HG02763 (cell line): Measurements from ENCODE around the gene RABGAP1L.
"Not testable (repeated sequence)": the region's sequence is repeated elsewhere in the genome, so short reads cannot be mapped to it uniquely, and the experiment has no call there.

Experiments
- ATAC-seq: cut with Tn5 transposase; IDR thresholded peaks from one replicate; pipeline ENCODE4 v1.9.1; 2021; ENCODE audit warnings: mild to moderate bottlenecking, moderate library complexity; ENCODE audit not compliant: unreplicated experiment

The RABGAP1L gene

DNA sequence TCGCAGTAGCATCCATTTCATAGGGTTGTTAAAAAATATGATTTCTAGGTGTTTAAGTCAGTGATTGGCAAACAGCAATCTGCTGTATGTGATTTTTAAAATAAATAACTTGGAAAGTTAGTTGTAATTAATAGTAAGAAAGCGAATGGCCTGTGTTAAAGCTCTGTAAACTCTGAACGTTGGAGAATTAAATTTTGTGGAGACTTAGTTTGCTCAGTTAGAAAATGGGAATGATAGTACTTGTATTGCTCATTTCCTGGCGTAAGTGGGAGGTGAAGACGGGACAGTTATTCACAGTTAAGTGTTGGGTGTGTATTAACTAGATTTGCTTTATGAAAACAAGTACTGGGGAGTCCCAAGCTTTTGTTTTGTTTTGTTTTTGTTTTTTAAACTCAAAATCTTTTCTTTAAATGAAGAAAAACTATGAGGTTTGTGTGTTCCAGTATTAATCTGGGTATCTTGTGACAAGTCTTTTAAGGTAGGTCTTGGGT is 841.4 kb downstream of the RABGAP1L start:
- ATAC-seq: no peak

DNA sequence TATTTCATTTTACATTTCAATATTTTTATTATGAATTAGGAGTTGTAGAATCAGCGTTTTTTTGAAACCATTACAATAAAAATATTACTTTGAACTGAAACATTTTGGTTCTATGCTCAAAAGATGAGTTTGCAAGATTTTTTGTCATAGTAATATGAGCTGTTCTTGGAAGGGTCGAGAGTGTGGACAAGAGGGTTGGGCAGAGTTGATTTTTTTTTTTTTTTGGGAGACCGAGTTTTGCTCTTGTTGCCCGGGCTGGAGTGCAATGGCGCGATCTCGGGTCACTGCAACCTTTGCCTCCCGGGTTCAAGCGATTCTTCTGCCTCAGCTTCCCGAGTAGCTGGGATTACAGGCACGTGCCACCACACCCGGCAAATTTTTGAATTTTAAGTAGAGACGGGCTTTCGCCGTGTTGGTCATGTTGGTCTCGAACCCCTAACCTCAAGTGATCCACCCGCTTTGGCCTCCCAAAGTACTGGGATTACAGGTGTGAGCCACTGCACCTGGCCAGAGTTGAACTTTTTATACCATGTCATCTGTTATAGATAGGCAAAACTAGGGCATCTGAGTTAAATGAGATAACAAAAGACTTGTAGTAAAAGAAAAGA is 843.7 kb downstream of the RABGAP1L start:
- ATAC-seq: no peak

DNA sequence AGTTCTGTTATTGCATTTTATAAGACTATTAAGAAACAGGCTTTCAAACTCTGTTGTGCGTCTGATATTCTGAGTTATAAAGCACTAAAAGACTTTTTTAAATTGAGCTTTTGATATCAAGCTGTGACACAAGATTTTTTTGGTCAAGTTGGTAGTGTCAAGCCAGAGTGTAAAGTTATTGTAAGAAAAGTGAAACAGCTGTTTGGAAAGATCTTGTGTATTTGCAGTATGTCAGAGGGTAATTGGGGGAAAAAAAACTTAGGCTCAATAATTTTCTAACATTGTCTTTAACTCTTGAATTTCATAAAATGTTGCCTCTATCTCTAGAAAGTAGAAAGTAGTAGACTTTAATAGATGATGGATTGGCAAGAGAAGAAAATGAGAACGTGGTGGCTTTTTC is 844.2 kb downstream of the RABGAP1L start:
- no peak for ATAC-seq

DNA sequence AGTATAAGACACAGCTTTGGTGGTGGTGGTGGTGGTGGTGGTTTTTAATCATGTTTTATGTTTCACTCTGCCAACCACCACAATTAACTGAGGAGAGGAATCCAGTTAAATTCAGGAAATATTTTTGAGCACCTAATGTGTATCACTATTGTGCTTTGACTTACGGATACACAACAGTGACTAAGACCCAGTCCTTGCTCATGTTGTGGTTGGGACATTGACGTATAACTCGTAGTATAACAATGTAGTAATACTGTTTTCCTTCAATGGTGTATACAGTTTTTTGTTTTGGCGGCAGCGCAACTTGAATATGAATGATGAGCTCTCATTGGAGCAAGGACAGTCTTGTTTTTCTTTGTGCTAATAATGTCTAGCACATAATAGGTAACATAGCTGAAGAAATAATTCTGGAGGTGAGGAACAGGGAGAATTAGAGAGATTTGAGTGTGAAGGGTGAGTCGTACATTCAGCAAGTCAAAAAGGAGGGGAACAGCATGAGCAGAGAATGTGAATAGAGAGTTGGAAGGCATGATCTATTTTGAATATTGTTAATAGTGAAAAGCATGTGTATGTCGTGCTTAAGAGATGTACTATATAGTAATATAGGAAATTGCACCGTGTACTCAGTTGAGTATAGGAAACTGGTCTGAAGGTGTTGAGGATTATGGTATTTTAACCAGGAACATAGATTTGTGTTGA is 845.9 kb downstream of the RABGAP1L start:
- no peak for ATAC-seq

DNA sequence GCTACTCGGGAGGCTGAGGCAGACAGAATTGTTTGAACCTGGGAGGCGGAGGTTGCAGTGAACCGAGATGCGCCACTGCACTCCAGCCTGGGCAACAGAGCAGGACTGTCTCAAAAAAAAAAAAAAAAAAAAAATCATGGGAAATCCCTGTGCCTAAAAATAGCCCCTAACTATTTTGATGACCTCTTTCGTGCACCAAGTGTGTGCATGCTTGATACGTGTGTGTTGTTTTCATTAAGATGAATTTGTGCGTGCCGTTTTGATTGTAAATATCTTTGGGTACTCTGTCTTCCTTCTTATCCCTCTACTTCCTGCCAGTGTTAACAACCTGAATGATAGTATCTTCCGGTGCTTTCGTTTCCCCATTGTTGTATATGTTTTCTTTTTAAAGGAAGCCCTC is 850.2 kb downstream of the RABGAP1L start:
- no peak for ATAC-seq

DNA sequence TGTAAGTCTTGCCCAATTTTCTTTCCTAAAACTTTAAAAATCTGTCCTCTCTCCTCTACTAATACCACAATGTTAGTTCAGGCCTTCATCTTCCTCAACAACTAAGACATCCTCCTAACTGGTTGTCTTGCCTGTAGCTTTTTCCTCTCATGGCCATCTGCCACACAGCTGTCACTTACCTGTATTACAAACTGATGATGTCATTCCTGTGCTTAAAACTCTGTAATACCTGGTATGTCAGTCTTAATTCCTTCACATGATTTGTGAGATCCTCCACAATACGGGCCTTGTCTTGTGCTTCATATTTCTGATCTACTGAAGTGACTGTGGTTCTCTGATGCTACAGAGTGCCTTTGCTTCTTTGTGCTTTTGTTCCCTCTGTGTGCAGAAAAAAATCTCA is 854.1 kb downstream of the RABGAP1L start:
- no peak for ATAC-seq

DNA sequence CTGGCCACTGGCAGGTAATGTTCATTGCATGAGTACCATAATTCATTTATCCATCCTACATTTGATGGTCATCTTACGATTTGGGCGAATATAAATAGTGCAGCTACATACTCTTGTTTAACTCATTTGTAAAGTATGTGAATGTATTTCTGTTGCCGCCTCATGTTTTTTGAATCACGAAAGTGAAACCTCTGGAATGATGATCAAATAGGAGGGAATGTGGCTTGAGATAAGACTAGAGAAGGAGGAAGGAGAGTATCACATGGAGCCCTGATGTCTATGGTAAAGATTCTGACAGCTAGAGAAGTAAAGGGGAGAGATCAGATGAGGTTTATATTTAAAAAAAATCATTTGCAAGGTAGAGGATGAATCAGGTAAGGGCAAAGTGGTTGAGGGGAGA is 855.9 kb downstream of the RABGAP1L start:
- no peak for ATAC-seq

DNA sequence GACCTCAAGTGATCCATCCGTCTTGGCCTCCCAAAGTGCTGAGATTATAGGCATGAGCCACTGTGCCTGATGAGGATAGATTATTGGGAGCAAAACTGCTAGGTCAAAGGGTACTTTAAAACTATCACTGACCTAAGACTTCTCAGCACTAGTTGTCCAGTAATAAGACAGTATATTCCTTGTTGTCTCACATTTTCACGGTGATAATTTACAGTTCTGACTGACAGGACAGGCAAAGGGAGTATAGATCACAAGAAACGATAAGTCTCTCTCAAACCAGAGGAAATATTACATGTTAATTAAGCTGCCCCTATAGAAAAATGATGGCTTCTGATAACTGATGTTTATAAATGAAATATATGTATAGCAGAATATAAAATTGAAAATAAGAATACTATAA is 860.2 kb downstream of the RABGAP1L start:
- ATAC-seq: no peak

DNA sequence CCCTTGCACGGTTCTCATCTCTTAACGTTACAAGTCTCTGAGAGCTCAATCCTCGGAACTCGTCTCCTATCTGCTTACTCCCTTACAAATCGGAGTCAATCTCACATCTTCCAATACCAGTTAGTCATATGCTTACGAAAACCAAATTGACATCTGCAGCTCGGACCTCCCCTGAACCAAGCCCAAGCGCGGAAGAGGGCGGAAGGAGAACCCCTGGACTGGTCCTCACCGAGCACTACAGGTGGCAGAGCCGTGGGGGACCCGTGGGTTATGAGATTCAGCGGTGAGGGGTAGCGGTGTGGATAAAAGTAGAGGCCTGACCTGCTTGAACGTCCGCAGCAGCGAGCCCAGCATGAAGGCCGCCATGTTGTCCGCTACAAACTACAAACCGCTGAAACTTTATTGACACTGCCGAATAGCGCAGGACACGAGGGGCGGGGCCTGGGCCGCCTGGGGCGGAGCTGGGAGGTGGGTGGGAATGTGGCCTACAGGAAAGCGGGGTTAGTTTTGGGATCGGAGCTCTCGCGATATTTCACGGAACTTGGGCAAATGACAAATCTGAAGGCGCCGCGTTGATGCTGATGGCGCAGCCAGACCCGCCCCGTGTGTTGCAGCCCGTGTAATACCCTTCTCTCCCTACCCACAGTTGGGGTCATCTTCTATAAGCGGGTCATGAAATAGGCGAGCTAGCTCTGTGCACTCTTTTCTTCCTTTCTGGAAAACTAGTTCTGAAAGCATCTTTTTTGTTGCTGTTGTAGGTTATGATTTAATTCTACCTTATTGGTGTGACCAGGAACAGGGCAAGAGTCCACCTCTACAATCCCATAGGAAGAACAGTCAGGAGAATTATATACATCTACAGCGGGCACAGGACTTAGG is 864.0 kb downstream of the RABGAP1L start, which contains the start of gene MRPS14:
Gene MRPS14, minus strand, starts transcription at position 383 of the 879 bp plus-strand sequence. Its CDS starts 17 bp downstream, at position 366.
- ATAC-seq: peak; percentile 92

DNA sequence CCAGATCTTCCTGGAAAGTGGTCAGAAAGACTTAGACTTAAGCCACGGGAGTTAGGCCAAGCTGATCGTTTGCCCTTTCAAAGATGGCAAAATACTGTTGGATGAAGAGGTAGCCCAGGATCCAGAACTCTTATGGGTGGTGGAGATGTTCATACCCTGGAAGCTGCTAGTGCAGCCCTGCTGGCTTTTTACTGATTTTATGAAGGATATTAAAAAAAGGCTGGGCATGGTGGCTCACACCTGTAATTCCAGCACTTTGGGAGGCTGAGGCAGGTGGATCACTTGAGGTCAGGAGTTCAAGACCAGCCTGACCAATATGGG is 864.6 kb downstream of the RABGAP1L start:
- not testable (repeated sequence) for ATAC-seq

DNA sequence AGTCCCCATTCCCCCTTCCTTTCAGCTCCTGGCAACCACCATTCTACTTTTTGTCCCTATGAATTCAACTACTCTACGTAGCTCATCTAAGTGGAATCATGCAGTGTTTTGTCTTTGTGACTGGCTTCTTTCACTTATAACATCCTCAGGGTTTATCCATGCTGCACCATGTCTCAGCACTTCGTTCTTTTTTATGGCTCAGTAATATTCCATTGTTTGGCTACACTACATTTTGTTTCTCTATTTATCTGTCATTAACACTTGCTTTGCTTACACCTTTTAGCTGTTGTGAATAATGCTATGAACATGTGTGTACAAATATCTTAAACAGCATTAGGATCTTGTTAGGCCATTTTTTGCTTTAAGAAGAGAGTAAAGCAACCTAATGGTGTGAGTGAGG is 865.5 kb downstream of the RABGAP1L start:
- ATAC-seq: no peak

DNA sequence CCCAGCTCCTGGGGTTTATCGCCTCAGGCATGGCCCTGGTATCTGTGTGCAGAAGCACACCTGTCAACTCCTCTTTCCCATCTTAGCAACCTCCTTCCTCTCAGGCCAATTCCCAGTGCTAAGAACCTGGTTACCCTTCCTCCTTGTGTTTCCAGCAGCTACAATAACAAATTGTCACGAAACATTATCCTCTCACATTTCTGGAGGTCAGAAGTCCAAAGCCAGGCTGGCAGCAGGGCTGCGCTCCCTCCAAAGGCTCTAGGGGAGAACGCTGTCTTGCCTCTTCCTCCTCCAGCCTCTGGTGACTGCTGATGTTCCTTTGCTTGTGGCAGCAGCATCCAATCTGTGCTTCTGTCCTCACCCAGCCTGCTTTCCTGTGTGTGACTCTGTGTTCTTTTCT is 874.6 kb downstream of the RABGAP1L start:
- ATAC-seq: no peak

DNA sequence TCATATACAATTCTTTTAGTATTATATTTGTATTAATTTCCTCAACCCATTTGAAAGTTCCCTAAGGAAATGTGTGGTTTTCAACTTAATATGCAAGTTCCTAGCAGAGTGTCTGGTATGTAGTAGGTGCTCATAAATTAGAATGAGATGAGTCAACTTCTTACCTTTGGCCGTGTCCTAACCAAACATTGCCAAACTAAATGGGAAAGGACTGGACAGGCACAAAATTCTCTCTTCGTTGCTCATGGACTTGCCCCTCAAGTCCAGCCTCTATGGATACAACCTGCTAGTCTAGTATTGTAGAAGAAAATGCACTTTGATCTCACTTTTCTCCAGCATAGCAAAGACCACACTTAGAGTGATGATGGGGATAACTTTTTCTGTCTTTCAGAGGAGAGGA is 875.5 kb downstream of the RABGAP1L start:
- ATAC-seq: no peak

DNA sequence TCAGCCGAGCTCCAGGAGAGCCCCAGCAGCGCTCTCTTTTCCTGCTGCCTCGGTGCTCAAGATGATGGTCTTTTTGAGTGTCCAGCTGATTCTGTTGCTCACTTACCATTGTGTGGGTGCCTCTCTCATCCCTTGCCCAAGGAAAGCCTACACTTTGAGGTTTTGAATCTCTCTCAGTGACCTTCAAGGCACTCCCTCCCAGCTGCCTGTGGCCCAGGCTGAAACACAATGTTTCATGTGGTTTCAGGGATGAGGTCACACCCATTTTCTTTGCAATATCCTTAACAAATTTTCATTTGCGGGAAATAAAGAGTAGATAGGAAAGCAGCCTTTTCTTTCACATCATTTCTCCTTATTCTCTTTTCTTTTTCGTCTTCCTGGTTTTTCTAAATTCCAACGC is 876.5 kb downstream of the RABGAP1L start:
- ATAC-seq: no peak

DNA sequence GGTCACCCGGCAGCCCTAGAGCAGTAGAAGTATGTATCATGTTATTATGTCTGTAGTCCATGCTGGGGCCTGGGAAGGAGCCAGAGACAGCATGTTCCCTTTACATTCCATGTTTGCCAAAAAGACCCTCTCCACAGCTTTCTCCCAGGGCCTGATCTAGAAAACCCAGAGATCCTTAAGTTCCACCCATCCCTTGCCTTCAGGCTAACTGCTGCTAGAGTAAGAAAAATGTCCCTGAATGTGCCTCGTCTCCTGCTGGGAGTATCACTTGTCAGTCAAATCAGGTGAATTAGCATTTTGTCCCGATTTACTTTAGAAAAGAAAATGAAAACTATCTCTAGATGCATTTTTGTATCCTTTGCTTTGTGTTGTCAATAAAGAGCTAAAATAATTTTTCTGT is 877.2 kb downstream of the RABGAP1L start:
- ATAC-seq: no peak

DNA sequence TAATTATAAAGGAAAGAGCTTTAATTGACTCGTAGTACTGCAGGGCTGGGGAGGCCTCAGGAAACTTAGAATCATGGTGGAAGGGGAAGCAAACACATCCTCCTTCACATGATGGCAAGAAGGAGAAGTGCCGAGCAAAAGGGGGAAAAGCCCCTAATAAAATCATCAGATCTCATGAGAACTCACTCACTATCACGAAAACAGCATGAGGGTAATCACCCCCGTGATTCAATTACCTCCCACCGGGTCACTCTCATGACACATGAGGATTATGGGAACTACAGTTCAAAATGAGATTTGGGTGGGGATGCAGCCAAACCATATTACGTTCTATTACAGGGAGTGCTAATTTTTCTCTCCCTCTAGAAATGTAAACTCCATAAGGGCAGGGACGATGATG is 878.1 kb downstream of the RABGAP1L start:
- ATAC-seq: no peak

DNA sequence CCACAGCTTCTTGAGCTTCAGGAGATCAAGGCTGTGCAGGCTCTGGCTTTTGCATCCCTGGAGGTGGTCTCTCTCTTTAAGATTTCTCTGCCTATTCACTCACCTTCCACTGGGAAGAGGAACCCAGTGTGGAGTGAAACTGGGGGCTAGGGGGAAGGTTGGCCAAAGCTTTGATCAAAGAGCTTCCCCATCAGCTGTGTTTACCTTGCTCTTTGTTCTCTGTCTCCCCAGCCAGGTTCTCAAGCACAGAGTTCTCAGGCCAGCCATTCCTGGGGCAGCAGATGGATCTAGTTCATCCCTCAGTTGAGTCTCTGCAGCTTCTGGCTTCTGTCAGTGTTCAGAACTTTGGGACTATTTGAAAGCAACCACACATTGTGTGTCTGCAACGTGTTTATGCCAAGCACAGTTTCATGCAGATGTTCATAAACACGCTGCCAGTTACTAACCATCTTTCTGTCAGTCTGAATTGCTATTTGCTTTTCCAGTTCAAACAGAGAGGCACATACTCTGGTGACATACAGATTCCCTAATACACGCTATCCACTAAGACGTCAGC is 881.1 kb downstream of the RABGAP1L start:
- no peak for ATAC-seq

DNA sequence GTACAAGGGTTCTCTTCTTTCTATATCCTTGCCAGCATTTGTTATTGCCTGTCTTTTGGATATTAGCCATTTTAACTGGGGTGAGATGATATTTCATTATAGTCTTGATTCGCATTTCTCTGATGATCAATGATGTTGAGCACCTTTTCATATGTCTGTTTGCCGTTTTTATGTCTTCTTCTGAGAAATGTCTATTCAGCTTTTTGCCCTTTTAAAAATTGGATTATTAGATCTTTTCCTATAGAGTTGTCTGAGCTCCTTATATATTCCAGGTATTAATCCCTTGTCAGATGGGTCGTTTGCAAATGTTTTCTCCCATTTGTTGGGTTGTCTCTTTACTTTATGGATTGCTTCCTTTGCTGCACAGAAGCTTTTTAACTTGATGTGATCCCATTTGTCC is 883.3 kb downstream of the RABGAP1L start:
- no peak for ATAC-seq

DNA sequence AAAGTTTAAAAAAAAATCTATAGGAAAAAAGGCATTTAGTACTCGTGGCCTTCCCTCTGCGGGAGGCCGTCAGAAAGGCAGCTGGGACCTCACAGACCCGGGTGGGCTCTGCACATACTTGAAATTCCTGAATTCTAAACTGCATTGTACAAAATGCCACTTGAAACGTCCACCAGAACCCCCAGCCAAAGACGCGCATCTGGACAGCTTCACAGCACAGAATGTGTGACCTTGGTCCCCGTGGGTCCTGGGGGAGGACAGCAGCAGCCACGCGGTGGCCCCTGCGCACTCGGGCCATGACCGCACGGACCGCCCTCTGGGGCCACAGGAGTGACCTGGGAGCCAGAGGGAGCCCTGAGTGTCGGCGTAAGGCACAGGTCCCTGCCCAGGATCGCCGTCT is 884.5 kb downstream of the RABGAP1L start:
- ATAC-seq: no peak

DNA sequence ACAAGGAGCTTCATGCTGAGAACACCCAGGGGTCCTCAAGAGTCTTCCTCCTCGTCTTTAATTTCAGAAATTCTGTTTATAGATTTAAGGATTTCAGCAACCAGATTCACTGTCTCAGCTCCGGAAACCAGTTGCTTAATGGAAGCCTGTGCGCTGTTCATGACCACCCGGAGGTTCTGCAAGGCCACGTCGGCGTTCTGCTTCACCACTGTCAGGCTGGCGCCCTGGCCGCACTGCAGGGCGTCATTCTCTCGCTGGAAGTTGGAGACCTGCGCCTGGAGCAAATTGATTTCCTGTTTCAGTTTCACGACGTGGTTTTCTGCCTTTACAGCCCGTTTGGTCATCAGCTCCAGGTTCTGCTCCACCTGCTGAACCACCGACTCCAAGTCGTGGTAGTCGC is 885.3 kb downstream of the RABGAP1L start:
- ATAC-seq: not testable (repeated sequence)
